Kidney epithelial cell (primary cell): Measurements from ENCODE around the gene CSTF2T. TPM values are rescaled to one million over a fixed set of nuclear protein-coding genes. Genes with fewer than 3 reads are reported as not detected.

ENCODE experiments used
- DNase-seq: peaks from one replicate; pipeline ENCODE4 v3.0.0-alpha.2; 2010; ENCODE audit warnings: low read depth
- H3K27me3 ChIP-seq: 2 replicates; pipeline ENCODE4 v1.6.0; 2011; ENCODE audit warnings: low read length; ENCODE audit not compliant: control insufficient read depth, insufficient read depth
- H3K36me3 ChIP-seq: 2 replicates; pipeline ENCODE4 v1.5.1; 2011; ENCODE audit warnings: low read length; ENCODE audit not compliant: control insufficient read depth, insufficient read depth
- H3K4me3 ChIP-seq: 2 replicates; pipeline ENCODE4 v1.5.1; 2011; ENCODE audit warnings: low read depth, mild to moderate bottlenecking, control low read depth, low read length
- total RNA-seq: library from RNA; depleted of rRNA; stranded (reverse); fragments of >200 nt; gene quantifications from 2 replicates; pipeline ENCODE4 v1.2.3, GENCODE V29; 2015
- TF ChIP-seq, protein P1 (sequence below): IDR thresholded peaks from 2 replicates; pipeline ENCODE4 v1.5.1; 2011; ENCODE audit warnings: mild to moderate bottlenecking, moderate library complexity, low read length, control low read depth, inconsistent platforms; ENCODE audit not compliant: insufficient read depth, poor library complexity, severe bottlenecking

CSTF2T gene
- total RNA-seq, 1 donor from 2014 or later: 24.8 TPM

DNA sequence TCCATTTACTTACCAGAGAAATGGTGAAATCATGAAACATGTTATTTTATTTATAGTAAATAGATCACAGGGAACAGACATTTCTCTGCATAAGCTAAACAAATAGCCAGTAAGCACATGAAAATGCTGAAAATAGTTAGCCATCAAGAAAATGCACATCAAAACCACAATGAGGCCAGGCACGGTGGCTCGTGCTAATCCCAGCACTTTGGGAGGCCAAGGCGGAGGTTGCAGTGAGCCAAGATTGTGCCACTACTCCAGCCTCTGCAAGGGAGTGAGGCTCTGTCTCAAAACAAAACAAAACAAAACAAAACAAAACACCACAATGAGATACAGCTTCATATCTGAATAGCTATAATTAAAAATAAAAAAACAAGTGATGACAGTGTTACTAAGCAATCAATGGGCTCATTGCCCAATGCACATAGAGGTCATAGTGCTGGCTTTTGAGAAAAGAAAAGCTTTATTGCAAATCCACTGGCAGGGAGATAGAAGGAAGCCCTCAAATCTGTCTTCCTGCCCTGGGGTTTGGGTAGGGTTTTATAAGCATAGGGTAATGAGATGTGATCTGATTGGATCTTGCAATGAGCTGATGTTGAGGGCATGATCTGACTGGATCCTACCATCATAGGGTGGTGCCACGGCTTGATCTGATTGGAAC is 16.2 kb downstream of the CSTF2T start:
- Histone ChIP-seq H3K27me3 (no peaks in the 10 kb centered on the region), H3K4me3 (no peak overlapping the region), H3K36me3 (no peaks in the 10 kb centered on the region)
- DNase-seq: no peak
- TF ChIP-seq, protein P1, sequence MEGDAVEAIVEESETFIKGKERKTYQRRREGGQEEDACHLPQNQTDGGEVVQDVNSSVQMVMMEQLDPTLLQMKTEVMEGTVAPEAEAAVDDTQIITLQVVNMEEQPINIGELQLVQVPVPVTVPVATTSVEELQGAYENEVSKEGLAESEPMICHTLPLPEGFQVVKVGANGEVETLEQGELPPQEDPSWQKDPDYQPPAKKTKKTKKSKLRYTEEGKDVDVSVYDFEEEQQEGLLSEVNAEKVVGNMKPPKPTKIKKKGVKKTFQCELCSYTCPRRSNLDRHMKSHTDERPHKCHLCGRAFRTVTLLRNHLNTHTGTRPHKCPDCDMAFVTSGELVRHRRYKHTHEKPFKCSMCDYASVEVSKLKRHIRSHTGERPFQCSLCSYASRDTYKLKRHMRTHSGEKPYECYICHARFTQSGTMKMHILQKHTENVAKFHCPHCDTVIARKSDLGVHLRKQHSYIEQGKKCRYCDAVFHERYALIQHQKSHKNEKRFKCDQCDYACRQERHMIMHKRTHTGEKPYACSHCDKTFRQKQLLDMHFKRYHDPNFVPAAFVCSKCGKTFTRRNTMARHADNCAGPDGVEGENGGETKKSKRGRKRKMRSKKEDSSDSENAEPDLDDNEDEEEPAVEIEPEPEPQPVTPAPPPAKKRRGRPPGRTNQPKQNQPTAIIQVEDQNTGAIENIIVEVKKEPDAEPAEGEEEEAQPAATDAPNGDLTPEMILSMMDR: no peak

DNA sequence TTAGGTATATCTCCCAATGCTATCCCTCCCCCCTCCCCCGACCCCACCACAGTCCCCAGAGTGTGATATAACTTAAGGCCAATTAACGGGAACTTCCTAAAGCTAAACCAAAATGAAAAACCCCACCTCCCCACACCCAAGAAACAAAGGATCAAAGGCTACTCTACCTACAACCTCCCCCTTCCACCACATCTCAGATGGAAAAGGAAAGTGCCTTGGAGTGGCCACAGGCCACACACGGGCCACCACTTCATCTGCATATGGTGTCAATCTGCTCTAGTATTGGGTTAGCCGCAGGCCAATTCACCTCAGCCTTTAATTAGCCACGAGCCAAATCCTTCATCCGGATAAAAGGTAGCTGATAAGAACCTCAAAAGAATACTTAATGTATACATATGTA is 19.6 kb downstream of the CSTF2T start:
- no peak overlapping the region for H3K4me3 ChIP-seq
- TF ChIP-seq, protein P1: no peak
- no peaks in the 10 kb centered on the region for H3K27me3 ChIP-seq
- H3K36me3 ChIP-seq: no peaks in the 10 kb centered on the region
- DNase-seq: no peak

DNA sequence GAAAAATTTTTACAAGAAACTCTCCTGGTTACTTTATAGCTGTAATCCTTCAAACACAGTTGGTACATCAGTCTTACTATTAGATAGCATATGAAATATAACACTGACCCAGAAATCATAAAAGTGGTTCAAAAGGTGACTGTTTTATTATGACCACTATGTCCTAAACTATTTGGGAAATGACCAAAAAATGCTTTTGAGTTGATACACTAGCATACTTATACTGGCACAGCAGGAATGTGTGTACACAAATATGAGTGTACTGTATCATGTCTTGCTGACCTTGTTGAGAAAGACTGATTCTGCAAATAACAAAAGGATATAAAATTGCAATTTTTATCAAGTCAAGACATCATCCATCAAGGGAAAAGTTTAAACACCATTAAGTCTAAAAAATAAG is 24.3 kb downstream of the CSTF2T start:
- Histone ChIP-seq H3K36me3 (no peaks in the 10 kb centered on the region), H3K4me3 (no peak overlapping the region), H3K27me3 (no peaks in the 10 kb centered on the region)
- TF ChIP-seq, protein P1: no peak
- no peak for DNase-seq

DNA sequence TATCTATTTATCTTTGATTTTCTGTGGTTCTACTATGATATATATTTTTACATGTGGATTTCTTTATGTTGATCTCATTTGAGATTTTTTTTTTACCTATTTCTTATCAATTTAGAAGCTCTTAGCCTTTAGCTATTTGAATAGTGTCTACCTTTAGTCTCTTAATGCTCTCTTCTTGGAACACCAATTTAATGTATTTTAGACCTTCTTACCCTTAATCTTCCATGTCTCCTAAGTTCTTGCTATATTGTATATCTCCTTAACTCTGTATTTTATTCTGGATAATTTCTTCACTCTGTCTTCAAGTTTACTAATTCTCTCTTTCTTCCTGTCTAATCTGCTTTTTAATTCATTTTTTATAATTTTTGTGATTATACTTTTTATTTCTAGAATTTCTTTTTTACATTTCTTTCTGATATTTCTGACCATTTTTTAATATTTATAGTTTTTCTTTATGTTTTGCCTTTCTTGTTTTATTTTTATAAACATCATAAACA is 27.3 kb downstream of the CSTF2T start:
- Histone ChIP-seq H3K36me3 (no peaks in the 10 kb centered on the region), H3K27me3 (no peaks in the 10 kb centered on the region), H3K4me3 (no peak overlapping the region)
- no peak for DNase-seq
- TF ChIP-seq, protein P1: no peak

DNA sequence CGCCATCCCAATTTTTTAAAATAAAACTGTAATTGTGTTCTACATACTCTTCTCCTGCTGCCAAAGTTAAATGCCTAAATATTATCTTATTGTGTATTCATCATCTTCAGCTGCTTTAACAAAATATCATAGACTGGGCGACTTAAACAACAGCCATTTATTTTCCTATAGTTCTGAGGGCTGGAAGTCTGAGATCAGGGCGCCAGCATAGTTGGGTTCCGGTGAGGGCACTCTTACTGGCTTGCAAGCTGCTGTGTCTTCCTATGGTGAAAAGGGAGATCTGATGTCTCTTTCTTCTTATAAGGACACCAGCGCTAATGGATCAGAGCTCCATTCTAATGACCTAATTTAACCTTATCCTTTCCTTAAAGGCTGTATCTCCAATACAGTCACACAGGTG is 30.4 kb downstream of the CSTF2T start:
- H3K27me3 ChIP-seq: no peaks in the 10 kb centered on the region

More for the DNA sequence above, 30.4 kb downstream of the CSTF2T start:
- Histone ChIP-seq H3K36me3 (no peaks in the 10 kb centered on the region), H3K4me3 (no peak overlapping the region)
- TF ChIP-seq, protein P1: no peak
- no peak for DNase-seq
